PC-3 (cell line): ENCODE measurements around the gene TDG. TPM values are rescaled to one million over a fixed set of nuclear protein-coding genes. Genes with fewer than 3 reads are reported as not detected.
A peak's percentile ranks its signal among the peaks of the same experiment; 100 is the strongest.

Experiments used
- ATAC-seq: fragments of 200-7000 bp; cut with Tn5 transposase; 2 replicates; pipeline ENCODE4 v1.9.1; 2020; ENCODE audit warnings: mild to moderate bottlenecking, moderate library complexity
- BruUV-seq: library from RNA; stranded (reverse); fragments of 400-500 nt; replicated peaks from 2 replicates; lab custom pipeline; 2021; lab: Mats Ljungman, UMichigan
- CTCF ChIA-PET: fragments of 300-600 bp; sonication (Branson Sonifier 250); formaldehyde crosslinking; loops from one replicate; lab custom pipeline; 2022; ENCODE audit warnings: antibody characterized with exemption; lab: Charles Lee
- POLR2A ChIA-PET: fragments of 300-600 bp; sonication (Branson Sonifier 250); formaldehyde crosslinking; loops from one replicate; lab custom pipeline; 2022; ENCODE audit warnings: antibody characterized with exemption; ENCODE audit not compliant: unreplicated experiment; lab: Charles Lee
- DNase-seq: peaks from one replicate; pipeline ENCODE4 v3.0.0-alpha.2; 2015
- H2AFZ ChIP-seq: fragments of 300-600 bp; sonication (generic); 2 replicates; pipeline ENCODE4 v1.6.0; 2016; ENCODE audit warnings: antibody characterized with exemption, low read length
- H3F3A ChIP-seq: fragments of 300-600 bp; sonication (generic); one replicate; pipeline ENCODE4 v1.6.0; 2017; ENCODE audit warnings: antibody characterized with exemption, low read length, control low read depth, mild to moderate bottlenecking; ENCODE audit not compliant: unreplicated experiment
- H3K27ac ChIP-seq: fragments of 300-600 bp; sonication (generic); 2 replicates; pipeline ENCODE4 v1.5.1; 2016; ENCODE audit warnings: mild to moderate bottlenecking, low read length
- H3K27me3 ChIP-seq: fragments of 300-600 bp; sonication (generic); 2 replicates; pipeline ENCODE4 v1.6.1; 2016; ENCODE audit warnings: low read length, mixed read lengths
- H3K36me3 ChIP-seq: fragments of 300-600 bp; sonication (generic); 2 replicates; pipeline ENCODE4 v1.6.1; 2016; ENCODE audit warnings: low read depth, mixed run types, low read length, mixed read lengths
- H3K4me1 ChIP-seq: fragments of 300-600 bp; sonication (generic); 2 replicates; pipeline ENCODE4 v1.5.1; 2016; ENCODE audit warnings: low read length; ENCODE audit not compliant: insufficient read depth
- H3K4me2 ChIP-seq: fragments of 300-600 bp; sonication (generic); 2 replicates; pipeline ENCODE4 v1.6.0; 2016; ENCODE audit warnings: low read length
- H3K4me3 ChIP-seq: fragments of 300-600 bp; sonication (generic); 2 replicates; pipeline ENCODE4 v1.5.1; 2016; ENCODE audit warnings: mild to moderate bottlenecking, low read length, mixed read lengths
- H3K79me2 ChIP-seq: fragments of 300-600 bp; sonication (generic); 2 replicates; pipeline ENCODE4 v1.6.1; 2017; ENCODE audit warnings: low read length, mixed read lengths
- H3K9ac ChIP-seq: fragments of 300-600 bp; sonication (generic); 2 replicates; pipeline ENCODE4 v1.6.0; 2016; ENCODE audit warnings: mild to moderate bottlenecking, low read length
- H3K9me2 ChIP-seq: fragments of 300-600 bp; sonication (generic); replicated peaks from 2 replicates; pipeline ENCODE4 v1.6.1; 2016; ENCODE audit warnings: mixed run types, low read length, mixed read lengths
- H3K9me3 ChIP-seq: fragments of 300-600 bp; sonication (generic); 2 replicates; pipeline ENCODE4 v1.6.1; 2016; ENCODE audit warnings: low read length, mixed read lengths
- H4K20me1 ChIP-seq: fragments of 300-600 bp; sonication (generic); 2 replicates; pipeline ENCODE4 v1.6.1; 2016; ENCODE audit warnings: low read length, mixed read lengths
- EZH2 ChIP-seq: fragments of 300-600 bp; sonication (generic); IDR thresholded peaks from one replicate; pipeline ENCODE4 v1.6.1; 2017; ENCODE audit warnings: antibody characterized with exemption, mild to moderate bottlenecking, low read length; ENCODE audit not compliant: unreplicated experiment
- EZH2phosphoT487 ChIP-seq: fragments of 300-600 bp; sonication (generic); IDR thresholded peaks from 2 replicates; pipeline ENCODE4 v1.6.1; 2018; ENCODE audit warnings: mild to moderate bottlenecking, antibody characterized with exemption, low read length, borderline replicate concordance
- intact Hi-C: fragments of 100-400 bp; cut with micrococcal nuclease; formaldehyde crosslinking; loops from 2 replicates; pipeline ENCODE4 v1.9.0; 2023
- total RNA-seq: library from RNA; depleted of rRNA; stranded (reverse); fragments of >200 nt; gene quantifications from 2 replicates; pipeline ENCODE4 v1.2.3, GENCODE V29; 2014
- TF ChIP-seq, protein P1 (sequence below): fragments of 300-600 bp; sonication (generic); conservative IDR thresholded peaks from 2 replicates; pipeline ENCODE4 v1.5.1; 2017; ENCODE audit warnings: antibody characterized with exemption, low read depth, mild to moderate bottlenecking, low read length

TDG gene
- total RNA-seq, 1 experiment from 2014 or later, result 45.6 TPM

DNA sequence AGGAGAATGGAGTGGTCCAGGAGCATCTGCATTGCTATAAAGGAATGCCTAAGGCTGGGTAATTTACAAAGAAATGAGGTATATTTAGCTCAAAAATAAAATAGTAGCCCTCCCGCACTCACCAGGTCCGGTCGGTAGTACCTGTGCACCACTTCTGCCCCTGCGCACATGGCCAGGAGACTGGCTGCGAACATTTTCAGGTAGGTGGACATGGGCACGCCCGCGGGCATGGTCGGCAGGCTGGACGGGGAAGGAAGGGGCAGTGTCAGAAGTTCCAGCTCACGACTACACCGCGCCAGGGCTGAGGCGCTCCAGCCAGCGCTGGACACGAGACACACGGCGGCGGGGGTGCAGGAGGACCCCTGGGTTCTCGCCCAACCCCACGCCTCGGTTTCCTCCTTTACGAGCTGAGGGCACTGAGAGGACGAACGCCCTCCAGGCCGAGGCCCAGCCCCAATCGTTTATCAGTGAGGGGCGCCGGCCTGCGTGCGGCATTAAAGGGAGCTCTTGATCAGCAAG is 9.1 kb upstream of the TDG start:
- TF ChIP-seq EZH2, result no peak
- TF ChIP-seq, protein P1, sequence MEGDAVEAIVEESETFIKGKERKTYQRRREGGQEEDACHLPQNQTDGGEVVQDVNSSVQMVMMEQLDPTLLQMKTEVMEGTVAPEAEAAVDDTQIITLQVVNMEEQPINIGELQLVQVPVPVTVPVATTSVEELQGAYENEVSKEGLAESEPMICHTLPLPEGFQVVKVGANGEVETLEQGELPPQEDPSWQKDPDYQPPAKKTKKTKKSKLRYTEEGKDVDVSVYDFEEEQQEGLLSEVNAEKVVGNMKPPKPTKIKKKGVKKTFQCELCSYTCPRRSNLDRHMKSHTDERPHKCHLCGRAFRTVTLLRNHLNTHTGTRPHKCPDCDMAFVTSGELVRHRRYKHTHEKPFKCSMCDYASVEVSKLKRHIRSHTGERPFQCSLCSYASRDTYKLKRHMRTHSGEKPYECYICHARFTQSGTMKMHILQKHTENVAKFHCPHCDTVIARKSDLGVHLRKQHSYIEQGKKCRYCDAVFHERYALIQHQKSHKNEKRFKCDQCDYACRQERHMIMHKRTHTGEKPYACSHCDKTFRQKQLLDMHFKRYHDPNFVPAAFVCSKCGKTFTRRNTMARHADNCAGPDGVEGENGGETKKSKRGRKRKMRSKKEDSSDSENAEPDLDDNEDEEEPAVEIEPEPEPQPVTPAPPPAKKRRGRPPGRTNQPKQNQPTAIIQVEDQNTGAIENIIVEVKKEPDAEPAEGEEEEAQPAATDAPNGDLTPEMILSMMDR, result no peak
- peaks cover 26% of the 10 kb centered on the region for H3K36me3 ChIP-seq
- H3K4me2 ChIP-seq, result peak overlapping the region; percentile 82
- H4K20me1 ChIP-seq, result no peaks in the 10 kb centered on the region
- intact Hi-C loops, result loop anchor here (1.0 to 10.0 kb wide), 4 partner anchors 9 to 328 kb away; partner anchors contain the start of genes HSP90B1 and TDG
- H3K9ac ChIP-seq, result peak overlapping the region; percentile 84
- H3K4me3 ChIP-seq, result peak overlapping the region; percentile 74
- no peaks in the 10 kb centered on the region for H3K9me3 ChIP-seq
- H3K27ac ChIP-seq, result peak overlapping the region; percentile 91
- H3K27me3 ChIP-seq, result no peaks in the 10 kb centered on the region
- peaks cover 39% of the 10 kb centered on the region for H3K79me2 ChIP-seq
- ChIA-PET CTCF (no interaction called here), POLR2A (interaction anchor here (0.5 to 1.0 kb wide), 4 partner anchors 9 to 329 kb away, joined by 3 to 4 read pairs (median 3); no protein-coding TSS in a partner anchor)
- H3K9me2 ChIP-seq, result no peaks in the 10 kb centered on the region
- ATAC-seq, result peak; percentile 41
- H2AFZ ChIP-seq, result peak overlapping the region; percentile 97
- peak; percentile 34 for DNase-seq
- BruUV-seq, result TSS peak; percentile 50
- H3K4me1 ChIP-seq, result peaks cover 24% of the 10 kb centered on the region
- H3F3A ChIP-seq, result peaks cover under 1% of the 10 kb centered on the region

GRCh38 chr12:103957865-103958388 is 7.7 kb upstream of the TDG start:
- H3K27ac ChIP-seq, result peak overlapping the region; percentile 91
- H3K4me1 ChIP-seq, result peaks cover 24% of the 10 kb centered on the region
- no peak overlapping the region for H2AFZ ChIP-seq
- ChIA-PET CTCF (no interaction called here), POLR2A (no interaction called here)
- BruUV-seq, result no TSS peak
- H3K9ac ChIP-seq, result peak overlapping the region; percentile 84
- intact Hi-C loops, result loop anchor here (1.0 to 10.0 kb wide), 4 partner anchors 7 to 327 kb away; partner anchors contain the start of genes HSP90B1 and TDG
- no peaks in the 10 kb centered on the region for H3F3A ChIP-seq
- H3K36me3 ChIP-seq, result peaks cover 16% of the 10 kb centered on the region
- peaks cover 39% of the 10 kb centered on the region for H3K79me2 ChIP-seq
- peak overlapping the region; percentile 74 for H3K4me3 ChIP-seq
- TF ChIP-seq EZH2phosphoT487 (no peak), EZH2 (no peak)
- TF ChIP-seq, protein P1, result no peak
- no peak for DNase-seq
- no peaks in the 10 kb centered on the region for H4K20me1 ChIP-seq
- no peaks in the 10 kb centered on the region for H3K9me3 ChIP-seq
- no peaks in the 10 kb centered on the region for H3K27me3 ChIP-seq
- peak overlapping the region; percentile 82 for H3K4me2 ChIP-seq
- no peak for ATAC-seq
- H3K9me2 ChIP-seq, result no peaks in the 10 kb centered on the region

GRCh38 chr12:103958621-103959020 is 7.1 kb upstream of the TDG start:
- Histone ChIP-seq H3K9me3 (no peaks in the 10 kb centered on the region), H3K27me3 (no peaks in the 10 kb centered on the region), H3K27ac (no peak overlapping the region), H3K79me2 (peaks cover 37% of the 10 kb centered on the region), H3K4me1 (peaks cover 24% of the 10 kb centered on the region), H3K9me2 (no peaks in the 10 kb centered on the region), H4K20me1 (no peaks in the 10 kb centered on the region), H3K9ac (no peak overlapping the region), H3K4me3 (no peak overlapping the region), H3K4me2 (no peak overlapping the region), H3F3A (no peaks in the 10 kb centered on the region), H3K36me3 (peaks cover 9% of the 10 kb centered on the region), H2AFZ (no peak overlapping the region)
- ChIA-PET CTCF (no interaction called here), POLR2A (no interaction called here)
- no peak for DNase-seq
- TF ChIP-seq EZH2 (no peak), EZH2phosphoT487 (no peak)
- TF ChIP-seq, protein P1, result no peak
- intact Hi-C loops, result loop anchor here (5.0 to 10.0 kb wide), 2 partner anchors 76 to 326 kb away; no protein-coding TSS in a partner anchor
- BruUV-seq, result no TSS peak
- ATAC-seq, result no peak
